Measurements from ENCODE around the gene EAPP. TPM values are rescaled to one million over a fixed set of nuclear protein-coding genes. Genes with fewer than 3 reads are reported as not detected.

EAPP gene
- total and polyA plus RNA-seq, 2 of the 13 experiments (the other 11 are each of a cell fraction or from before 2014, with no cell fraction given): 68.7 to 110 TPM

- TF ChIP-seq ZNF558 (CRISPR knock-in tag; IDR thresholded peaks at IDR 0.05; ENCODE audit: borderline replicate concordance): peak; percentile 3; the same call in 1 of the 2 replicates
- TF ChIP-seq JUN (CRISPR knock-in tag; IDR thresholded peaks at IDR 0.05): peak; percentile 57; the same call in 1 of the 2 replicates
- TF ChIP-seq SNAPC2 (CRISPR knock-in tag; IDR thresholded peaks at IDR 0.05): 0 out of 2 replicates have a peak, but pooled peaks have one; percentile 6
- 0 out of 2 replicates have a peak, but pooled peaks have one; percentile 48 for TF ChIP-seq ZNF253 (CRISPR knock-in tag; IDR thresholded peaks at IDR 0.05; ENCODE audit: borderline replicate concordance)
- peak; percentile 22; the same call in 1 of the 2 replicates for TF ChIP-seq ZSCAN30 (CRISPR knock-in tag; IDR thresholded peaks at IDR 0.05)
- TF ChIP-seq ZNF430 (CRISPR knock-in tag; IDR thresholded peaks at IDR 0.05): peak; percentile 72; the same call in 1 of the 2 replicates
- peak; percentile 19; the same call in 1 of the 2 replicates for TF ChIP-seq ZNF614 (CRISPR knock-in tag; IDR thresholded peaks at IDR 0.05; ENCODE audit: borderline replicate concordance)
- 0 out of 2 replicates have a peak, but pooled peaks have one; percentile 45 for TF ChIP-seq ZNF317 (CRISPR knock-in tag; IDR thresholded peaks at IDR 0.05)
- TF ChIP-seq ZNF670 (CRISPR knock-in tag; IDR thresholded peaks at IDR 0.05; ENCODE audit: borderline replicate concordance): 0 out of 2 replicates have a peak, but pooled peaks have one; percentile 57
- 0 out of 2 replicates have a peak, but pooled peaks have one; percentile 63 for TF ChIP-seq TRAFD1 (CRISPR knock-in tag; IDR thresholded peaks at IDR 0.05; ENCODE audit: borderline replicate concordance)
- TF ChIP-seq ZNF605 (CRISPR knock-in tag; IDR thresholded peaks at IDR 0.05): 0 out of 2 replicates have a peak, but pooled peaks have one; percentile 37
- peak; percentile 29; the same call in 1 of the 2 replicates for TF ChIP-seq FOSL2 (CRISPR knock-in tag; IDR thresholded peaks at IDR 0.05)
- TF ChIP-seq ZBTB34 (CRISPR knock-in tag; IDR thresholded peaks at IDR 0.05): peak; percentile 31; the same call in 1 of the 2 replicates
- TF ChIP-seq ZNF530 (CRISPR knock-in tag; IDR thresholded peaks at IDR 0.05; ENCODE audit: low read depth): peak; percentile 5; the same call in 1 of the 2 replicates
- peak; percentile 20; the same call in 1 of the 2 replicates for TF ChIP-seq ZNF335 (CRISPR knock-in tag; IDR thresholded peaks at IDR 0.05)
- peak; percentile 86; the same call in 1 of the 2 replicates for TF ChIP-seq ZNF737 (CRISPR knock-in tag; IDR thresholded peaks at IDR 0.05; ENCODE audit: borderline replicate concordance)
- 0 out of 2 replicates have a peak, but pooled peaks have one; percentile 7 for TF ChIP-seq E2F5 (CRISPR knock-in tag; conservative IDR thresholded peaks at IDR 0.05)
- TF ChIP-seq SAP130 (CRISPR knock-in tag; IDR thresholded peaks at IDR 0.05; ENCODE audit: low read depth): peak; percentile 59
- peak; percentile 31 for TF ChIP-seq SKI (IDR thresholded peaks at IDR 0.05; ENCODE audit: partially characterized antibody)
- TF ChIP-seq ZNF550 (CRISPR knock-in tag; IDR thresholded peaks at IDR 0.05; ENCODE audit: borderline replicate concordance): peak; percentile 45
- peak; percentile 82; the same call in 1 of the 2 replicates for TF ChIP-seq EEA1 (CRISPR knock-in tag; IDR thresholded peaks at IDR 0.05; ENCODE audit: borderline replicate concordance)
- 0 out of 2 replicates have a peak, but pooled peaks have one; percentile 54 for TF ChIP-seq ZNF567 (CRISPR knock-in tag; IDR thresholded peaks at IDR 0.05; ENCODE audit: borderline replicate concordance)
- peak; percentile 67; the same call in 1 of the 2 replicates for TF ChIP-seq IRX3 (CRISPR knock-in tag; IDR thresholded peaks at IDR 0.05; ENCODE audit: borderline replicate concordance, low read depth)
- TF ChIP-seq CAMTA2 (CRISPR knock-in tag; IDR thresholded peaks at IDR 0.05; ENCODE audit: borderline replicate concordance): peak; percentile 74; the same call in 1 of the 2 replicates
- peak; percentile 67; the same call in 1 of the 2 replicates for TF ChIP-seq ZNF766 (CRISPR knock-in tag; IDR thresholded peaks at IDR 0.05; ENCODE audit: borderline replicate concordance)
Observed at GRCh38 chr14:34540181-34541059, 919 bp upstream of the EAPP start (continued).
